IMR-90 (cell line): ENCODE results near the gene COL2A1. TPM values are rescaled to one million over a fixed set of nuclear protein-coding genes. Genes with fewer than 3 reads are reported as not detected.

Experiments
- ATAC-seq: fragments of 200-7000 bp; cut with Tn5 transposase; 2 replicates; pipeline ENCODE4 v1.9.1; 2020; ENCODE audit warnings: low read depth, mild to moderate bottlenecking, moderate library complexity
- BruUV-seq: library from RNA; stranded (reverse); fragments of 400-500 nt; replicated peaks from 2 replicates; lab custom pipeline; 2021; lab: Mats Ljungman, UMichigan
- CTCF ChIA-PET: fragments of 300-600 bp; formaldehyde crosslinking; extraction: SDS; loops from one replicate; lab custom pipeline; 2021; ENCODE audit warnings: antibody characterized with exemption; lab: Yijun Ruan, JAX
- POLR2A ChIA-PET: fragments of 300-600 bp; sonication (Branson Sonifier 250); formaldehyde crosslinking; loops from one replicate; lab custom pipeline; 2022; ENCODE audit warnings: antibody characterized with exemption; ENCODE audit not compliant: unreplicated experiment; lab: Charles Lee
- DNase-seq: peaks from one replicate; pipeline ENCODE4 v3.0.0; 2013
- H2AFZ ChIP-seq: replicated peaks from 2 replicates; pipeline ENCODE3; 2013; ENCODE audit warnings: low read length, mild to moderate bottlenecking; ENCODE audit not compliant: poor library complexity
- H2AK5ac ChIP-seq: 2 replicates; pipeline ENCODE4 v1.6.1; 2013; ENCODE audit warnings: low read depth, low read length, inconsistent platforms
- H2AK9ac ChIP-seq: replicated peaks from 2 replicates; pipeline ENCODE3; 2013; ENCODE audit warnings: mild to moderate bottlenecking, low read depth, low read length, moderate library complexity; ENCODE audit not compliant: poor library complexity
- H2BK120ac ChIP-seq: 2 replicates; pipeline ENCODE4 v1.6.1; 2013; ENCODE audit warnings: low read depth, low read length, inconsistent platforms
- H2BK15ac ChIP-seq: 3 replicates; pipeline ENCODE4 v1.6.1; 2013; ENCODE audit warnings: low read depth, low read length, inconsistent platforms
- H2BK20ac ChIP-seq: 2 replicates; pipeline ENCODE4 v1.6.1; 2013; ENCODE audit warnings: low read depth, mild to moderate bottlenecking, inconsistent platforms, low read length, moderate library complexity
- H2BK5ac ChIP-seq: 2 replicates; pipeline ENCODE4 v1.6.1; 2013; ENCODE audit warnings: mild to moderate bottlenecking, low read depth, low read length, inconsistent platforms; ENCODE audit not compliant: poor library complexity, severe bottlenecking
- H3K14ac ChIP-seq: replicated peaks from 2 replicates; pipeline ENCODE4 v1.6.1; 2013; ENCODE audit warnings: low read depth, low read length, inconsistent platforms
- H3K18ac ChIP-seq: 2 replicates; pipeline ENCODE4 v1.6.1; 2013; ENCODE audit warnings: low read depth, low read length, control low read depth
- H3K23ac ChIP-seq: 2 replicates; pipeline ENCODE4 v1.6.1; 2013; ENCODE audit warnings: low read depth, low read length, inconsistent platforms
- H3K27ac ChIP-seq: 2 replicates; pipeline ENCODE4 v1.5.1; 2013; ENCODE audit warnings: mild to moderate bottlenecking, control low read depth, low read length; ENCODE audit not compliant: insufficient read depth
- H3K27me3 ChIP-seq: 2 replicates; pipeline ENCODE4 v1.6.1; 2013; ENCODE audit warnings: low read length; ENCODE audit not compliant: control insufficient read depth, insufficient read depth
- H3K36me3 ChIP-seq: 2 replicates; pipeline ENCODE4 v1.6.1; 2013; ENCODE audit warnings: low read length, mixed read lengths; ENCODE audit not compliant: control insufficient read depth, insufficient read depth
- H3K4ac ChIP-seq: 2 replicates; pipeline ENCODE4 v1.6.1; 2013; ENCODE audit warnings: low read depth, low read length, inconsistent platforms
- H3K4me1 ChIP-seq: 2 replicates; pipeline ENCODE4 v1.6.1; 2013; ENCODE audit warnings: low read length, mixed read lengths; ENCODE audit not compliant: control insufficient read depth, insufficient read depth
- H3K4me2 ChIP-seq: 2 replicates; pipeline ENCODE4 v1.6.1; 2013; ENCODE audit warnings: low read depth, mild to moderate bottlenecking, control low read depth, low read length, moderate library complexity
- H3K4me3 ChIP-seq: 2 replicates; pipeline ENCODE4 v1.5.1; 2013; ENCODE audit warnings: low read depth, mild to moderate bottlenecking, control low read depth, low read length, moderate library complexity; ENCODE audit not compliant: insufficient read depth
- H3K56ac ChIP-seq: 2 replicates; pipeline ENCODE4 v1.6.1; 2013; ENCODE audit warnings: low read length, inconsistent platforms; ENCODE audit not compliant: insufficient read depth; ENCODE audit errors: extremely low read depth
- H3K79me1 ChIP-seq, 2 experiments: 2 replicates each; pipeline ENCODE4 v1.6.1; 2013; ENCODE audit warnings: low read length in 2 of 2, inconsistent platforms in 1 of 2, low read depth in 1 of 2
- H3K9ac ChIP-seq: 2 replicates; pipeline ENCODE4 v1.6.1; 2013; ENCODE audit warnings: low read depth, low read length, control low read depth
- H3K9me1 ChIP-seq: 2 replicates; pipeline ENCODE4 v1.6.1; 2013; ENCODE audit warnings: low read length, inconsistent platforms; ENCODE audit not compliant: insufficient read depth
- H3K9me3 ChIP-seq: 2 replicates; pipeline ENCODE4 v1.6.1; 2013; ENCODE audit warnings: low read length; ENCODE audit not compliant: control insufficient read depth, insufficient read depth
- H4K20me1 ChIP-seq: 2 replicates; pipeline ENCODE4 v1.6.1; 2013; ENCODE audit warnings: low read length, inconsistent platforms; ENCODE audit not compliant: insufficient read depth
- H4K5ac ChIP-seq: 2 replicates; pipeline ENCODE4 v1.6.1; 2013; ENCODE audit warnings: mild to moderate bottlenecking, low read depth, low read length, control low read depth
- H4K8ac ChIP-seq, 2 experiments: 2 replicates each; pipeline ENCODE4 v1.6.1; 2013; ENCODE audit warnings: low read depth in 2 of 2, low read length in 2 of 2, control low read depth in 1 of 2, inconsistent platforms in 1 of 2
- H4K91ac ChIP-seq: 2 replicates; pipeline ENCODE4 v1.6.1; 2013; ENCODE audit warnings: low read depth, low read length, inconsistent platforms; ENCODE audit not compliant: insufficient read depth
- FOS ChIP-seq: fragments of 150-350 bp; IDR thresholded peaks from 2 replicates; pipeline ENCODE4 v1.6.1; 2016; ENCODE audit warnings: low read depth, low read length
- MAZ ChIP-seq: IDR thresholded peaks from 2 replicates; pipeline ENCODE4 v1.6.1; 2012; ENCODE audit warnings: low read depth, mild to moderate bottlenecking, low read length, improper control_type of control experiment, moderate library complexity, borderline replicate concordance
- POLR2A ChIP-seq: IDR thresholded peaks from 2 replicates; pipeline ENCODE4 v1.6.1; 2012; ENCODE audit warnings: mild to moderate bottlenecking, low read depth, low read length
- RCOR1 ChIP-seq: IDR thresholded peaks from 2 replicates; pipeline ENCODE4 v1.6.1; 2012; ENCODE audit warnings: mild to moderate bottlenecking, low read length, improper control_type of control experiment; ENCODE audit not compliant: insufficient replicate concordance
- WGBS, 2 experiments: methylation state at CpG; one replicate each; pipeline versions ENCODE4 v1.1.5 to v1.1.7; 2013; ENCODE audit warnings: missing lambda C conversion rate in 2 of 2; ENCODE audit not compliant: insufficient read length in 1 of 2; ENCODE audit errors: extremely low coverage in 2 of 2; 5-methylcytosine and 5-hydroxymethylcytosine counted together
- dilution Hi-C: fragments of 300-500 bp; cut with HindIII; formaldehyde crosslinking; loops from one replicate; pipeline ENCODE4 v1.14.3; 2018; ENCODE audit warnings: low sequenced_read_pairs; ENCODE audit not compliant: unreplicated experiment
- in situ Hi-C: fragments of 300-500 bp; cut with MboI; formaldehyde crosslinking; loops from 3 replicates; pipeline ENCODE4 v1.14.3; 2019; ENCODE audit warnings: low sequenced_read_pairs, inconsistent platforms, mixed read lengths
- intact Hi-C: fragments of 100-400 bp; cut with micrococcal nuclease; formaldehyde crosslinking; loops from 2 replicates; pipeline ENCODE4 v1.10.0; 2022
- polyA plus RNA-seq, 3 experiments: library from polyadenylated mRNA; depleted of rRNA; stranded (reverse); fragments of >200 nt; gene quantifications; 2 replicates each; pipeline ENCODE4 v1.2.3, GENCODE V29; 2012; ENCODE audit warnings: low replicate concordance in 1 of 3
- total RNA-seq: library from RNA; depleted of rRNA; stranded (reverse); fragments of >200 nt; gene quantifications from 2 replicates; pipeline ENCODE4 v1.2.3, GENCODE V29; 2012
- TF ChIP-seq, protein P1 (sequence below): fragments of 150-350 bp; IDR thresholded peaks from 2 replicates; pipeline ENCODE4 v1.6.1; 2017; ENCODE audit warnings: mild to moderate bottlenecking, antibody characterized with exemption, low read length, low read depth

COL2A1 gene
- total and polyA plus RNA-seq, 2 of the 4 experiments (the other 2 are of a cell fraction): 0.05 TPM; not detected in 1

DNA sequence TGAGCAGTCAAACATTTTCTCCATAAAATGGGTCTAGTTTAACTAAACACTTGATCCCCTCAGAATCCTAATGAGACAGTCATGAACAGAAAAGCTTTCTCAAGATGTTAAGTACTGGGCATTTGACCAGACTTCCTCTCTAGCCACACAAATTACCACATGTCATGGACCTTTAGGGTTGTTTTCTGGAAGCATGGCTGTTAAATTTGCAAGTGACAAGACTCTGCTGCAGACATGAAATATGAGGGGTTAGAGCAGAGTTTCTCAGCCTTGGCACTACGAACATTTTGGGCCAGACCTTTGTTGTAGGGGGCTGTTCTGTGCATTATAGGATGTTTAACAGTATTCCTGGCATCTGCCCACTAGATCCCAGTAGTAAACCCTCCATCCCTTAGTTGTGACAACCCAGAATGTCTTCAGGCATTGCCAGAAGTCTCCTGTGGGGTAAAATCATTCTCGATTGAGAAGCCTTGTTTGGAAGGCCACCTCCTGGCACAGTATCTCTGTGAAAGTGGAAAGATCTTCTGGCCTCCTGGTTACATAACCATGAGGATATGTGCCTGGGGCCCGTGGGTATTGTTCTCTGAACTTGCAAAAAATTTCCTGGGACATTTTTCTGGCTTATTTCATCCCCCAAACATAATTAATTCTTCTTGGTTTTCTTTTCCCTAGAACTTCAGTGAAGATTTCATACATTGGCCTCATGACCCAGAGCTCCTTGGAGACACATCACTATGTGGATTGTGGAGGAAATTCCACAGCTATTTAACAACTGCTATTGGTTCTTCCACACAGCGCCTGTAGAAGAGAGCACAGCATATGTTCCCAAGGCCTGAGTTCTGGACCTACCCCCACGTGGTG, 36.6 kb downstream of the COL2A1 start:
- no peak overlapping the region for H3K14ac ChIP-seq
- no peak overlapping the region for H3K4ac ChIP-seq
- H3K9me3 ChIP-seq: no peaks in the 10 kb centered on the region
- ChIA-PET CTCF (no interaction called here), POLR2A (no interaction called here)
- H4K8ac ChIP-seq: no peak overlapping the region
- no peak overlapping the region for H3K4me2 ChIP-seq
- in situ Hi-C loops: no loop called here
- no peak overlapping the region for H4K91ac ChIP-seq
- H4K20me1 ChIP-seq: no peaks in the 10 kb centered on the region
- peaks cover 3% of the 10 kb centered on the region for H3K4me1 ChIP-seq
- H3K4me3 ChIP-seq: no peak overlapping the region
- H3K56ac ChIP-seq: no peak overlapping the region
- peaks cover 3% of the 10 kb centered on the region; the same call in 1 of the 2 replicates for H3K9me1 ChIP-seq
- no peak overlapping the region for H2BK120ac ChIP-seq
- BruUV-seq: no TSS peak
- WGBS, 2 experiments: no CpG with 5 or more reads among the region's 5 CpGs
- peaks cover 8% of the 10 kb centered on the region for H3K36me3 ChIP-seq
- no peak overlapping the region for H3K18ac ChIP-seq
- dilution Hi-C loops: no loop called here
- no peak overlapping the region for H4K5ac ChIP-seq
- DNase-seq (peak; percentile 17), ATAC-seq (no peak)
- no peak overlapping the region for H2BK5ac ChIP-seq
- H2AFZ ChIP-seq: no peak overlapping the region
- H2AK5ac ChIP-seq: no peak overlapping the region
- no peak overlapping the region for H2BK15ac ChIP-seq
- H3K79me1 ChIP-seq: peaks cover 3 to 20% of the 10 kb centered on the region in 2 experiments; a peak in 3 of 4 replicates
- intact Hi-C loops: loop anchor here (10.0 kb wide), 1 partner anchor 647 kb away; no protein-coding TSS in a partner anchor
- H3K23ac ChIP-seq: no peak overlapping the region
- no peak overlapping the region for H2BK20ac ChIP-seq
- H2AK9ac ChIP-seq: no peak overlapping the region
- TF ChIP-seq MAZ (no peak), FOS (no peak), RCOR1 (no peak), POLR2A (no peak)
- TF ChIP-seq, protein P1, sequence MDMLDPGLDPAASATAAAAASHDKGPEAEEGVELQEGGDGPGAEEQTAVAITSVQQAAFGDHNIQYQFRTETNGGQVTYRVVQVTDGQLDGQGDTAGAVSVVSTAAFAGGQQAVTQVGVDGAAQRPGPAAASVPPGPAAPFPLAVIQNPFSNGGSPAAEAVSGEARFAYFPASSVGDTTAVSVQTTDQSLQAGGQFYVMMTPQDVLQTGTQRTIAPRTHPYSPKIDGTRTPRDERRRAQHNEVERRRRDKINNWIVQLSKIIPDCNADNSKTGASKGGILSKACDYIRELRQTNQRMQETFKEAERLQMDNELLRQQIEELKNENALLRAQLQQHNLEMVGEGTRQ: no peak
- H3K9ac ChIP-seq: no peak overlapping the region
- no peak overlapping the region for H3K27ac ChIP-seq
- no peaks in the 10 kb centered on the region for H3K27me3 ChIP-seq
